WTC11 (cell line): Measurements from ENCODE around the gene PI4KA. TPM values are rescaled to one million over a fixed set of nuclear protein-coding genes. Genes with fewer than 3 reads are reported as not detected.
A peak's percentile ranks its signal among the peaks of the same experiment; 100 is the strongest.

ENCODE experiments used
- ATAC-seq: fragments of 200-7000 bp; cut with Tn5 transposase; 2 replicates; pipeline ENCODE4 v1.10.0; 2021; ENCODE audit warnings: mild to moderate bottlenecking, moderate library complexity
- CTCF ChIA-PET: fragments of 300-600 bp; sonication (Branson Sonifier 250); formaldehyde crosslinking; loops from one replicate; lab custom pipeline; 2021; ENCODE audit warnings: antibody characterized with exemption; lab: Charles Lee
- POLR2A ChIA-PET: fragments of 350-600 bp; sonication (Branson Sonifier 250); formaldehyde crosslinking; loops from one replicate; lab custom pipeline; 2021; ENCODE audit warnings: antibody characterized with exemption; lab: Charles Lee
- DNase-seq: peaks from one replicate; pipeline ENCODE4 v3.0.0; 2021; ENCODE audit warnings: low spot score
- H3K27ac Mint-ChIP-seq: 2 replicates; pipeline ENCODE4 v1.8.0; 2021; ENCODE audit warnings: mixed read lengths
- H3K27me3 Mint-ChIP-seq: 2 replicates; pipeline ENCODE4 v1.8.0; 2021; ENCODE audit warnings: low read depth, mild to moderate bottlenecking, moderate library complexity, mixed read lengths
- H3K36me3 Mint-ChIP-seq: 2 replicates; pipeline ENCODE4 v1.8.0; 2021; ENCODE audit warnings: mixed read lengths
- H3K4me1 Mint-ChIP-seq: 2 replicates; pipeline ENCODE4 v1.8.0; 2022; ENCODE audit warnings: mixed read lengths
- H3K4me3 Mint-ChIP-seq: 2 replicates; pipeline ENCODE4 v1.8.0; 2021; ENCODE audit warnings: mild to moderate bottlenecking, moderate library complexity, mixed read lengths
- H3K9me3 Mint-ChIP-seq: 2 replicates; pipeline ENCODE4 v1.8.0; 2021; ENCODE audit warnings: mixed read lengths
- CBFB ChIP-seq: sonication (generic); formaldehyde crosslinking; IDR thresholded peaks from 2 replicates; pipeline ENCODE4 v1.8.1; 2022; ENCODE audit warnings: mild to moderate bottlenecking, low read depth, missing genetic modification reagents
- CREB1 ChIP-seq: sonication (generic); formaldehyde crosslinking; IDR thresholded peaks from 2 replicates; pipeline ENCODE4 v1.8.0; 2023; ENCODE audit warnings: mild to moderate bottlenecking, missing genetic modification reagents
- ESRRA ChIP-seq: sonication (generic); formaldehyde crosslinking; IDR thresholded peaks from 2 replicates; pipeline ENCODE4 v1.8.1; 2022; ENCODE audit warnings: mild to moderate bottlenecking, missing genetic modification reagents, borderline replicate concordance
- FOXK1 ChIP-seq: sonication (generic); formaldehyde crosslinking; IDR thresholded peaks from 2 replicates; pipeline ENCODE4 v1.8.0; 2022; ENCODE audit warnings: mild to moderate bottlenecking, moderate library complexity, missing genetic modification reagents
- GRHL2 ChIP-seq: fragments of 250-450 bp; sonication (Bioruptor Pico); IDR thresholded peaks from 2 replicates; pipeline ENCODE4 v1.8.0; 2022; ENCODE audit warnings: mild to moderate bottlenecking, moderate library complexity; ENCODE audit not compliant: insufficient replicate concordance, severe bottlenecking
- GTF2I ChIP-seq: fragments of 250-450 bp; sonication (Bioruptor Pico); conservative IDR thresholded peaks from 2 replicates; pipeline ENCODE4 v1.4.0; 2021; ENCODE audit warnings: mild to moderate bottlenecking
- HMGA2 ChIP-seq: fragments of 250-450 bp; sonication (Bioruptor Pico); IDR thresholded peaks from 2 replicates; pipeline ENCODE4 v1.4.0; 2021; ENCODE audit warnings: mild to moderate bottlenecking, moderate library complexity
- MYBL2 ChIP-seq: sonication (generic); formaldehyde crosslinking; IDR thresholded peaks from 2 replicates; pipeline ENCODE4 v1.8.1; 2023; ENCODE audit warnings: mild to moderate bottlenecking, moderate library complexity, missing genetic modification reagents
- TEAD1 ChIP-seq: sonication (generic); formaldehyde crosslinking; IDR thresholded peaks from 2 replicates; pipeline ENCODE4 v1.8.0; 2022; ENCODE audit warnings: mild to moderate bottlenecking, missing genetic modification reagents
- TEAD4 ChIP-seq: sonication (generic); formaldehyde crosslinking; IDR thresholded peaks from 2 replicates; pipeline ENCODE4 v1.8.0; 2022; ENCODE audit warnings: mild to moderate bottlenecking, missing genetic modification reagents
- ZNF232 ChIP-seq: sonication (generic); formaldehyde crosslinking; IDR thresholded peaks from 2 replicates; pipeline ENCODE4 v1.8.0; 2022; ENCODE audit warnings: mild to moderate bottlenecking, missing genetic modification reagents
- ZNF416 ChIP-seq: fragments of 250-450 bp; sonication (Bioruptor Pico); IDR thresholded peaks from 2 replicates; pipeline ENCODE4 v1.9.0; 2021; ENCODE audit warnings: mild to moderate bottlenecking, inconsistent platforms
- total RNA-seq: library from RNA; stranded (reverse); gene quantifications from 3 replicates; pipeline ENCODE4 v1.2.3, GENCODE V29; 2021
- TF ChIP-seq, protein P1 (sequence below): fragments of 250-450 bp; sonication (Bioruptor Pico); IDR thresholded peaks from 2 replicates; pipeline ENCODE4 v1.9.0; 2021; ENCODE audit warnings: mild to moderate bottlenecking, borderline replicate concordance
- TF ChIP-seq, protein P2 (sequence below): sonication (generic); formaldehyde crosslinking; IDR thresholded peaks from 2 replicates; pipeline ENCODE4 v1.8.1; 2022; ENCODE audit warnings: missing genetic modification reagents, borderline replicate concordance
- TF ChIP-seq, protein P3 (sequence below): sonication (generic); formaldehyde crosslinking; IDR thresholded peaks from 2 replicates; pipeline ENCODE4 v1.8.1; 2023; ENCODE audit warnings: mild to moderate bottlenecking, moderate library complexity, missing genetic modification reagents
- TF ChIP-seq, protein P4 (sequence below): sonication (generic); formaldehyde crosslinking; conservative IDR thresholded peaks from 2 replicates; pipeline ENCODE4 v1.8.1; 2022; ENCODE audit warnings: mild to moderate bottlenecking, missing genetic modification reagents
- TF ChIP-seq, protein P5 (sequence below): sonication (generic); formaldehyde crosslinking; IDR thresholded peaks from 2 replicates; pipeline ENCODE4 v1.8.0; 2023; ENCODE audit warnings: missing genetic modification reagents
- TF ChIP-seq, protein P6 (sequence below): sonication (generic); formaldehyde crosslinking; conservative IDR thresholded peaks from 2 replicates; pipeline ENCODE4 v1.8.1; 2023; ENCODE audit warnings: mild to moderate bottlenecking, low read depth, missing genetic modification reagents, moderate library complexity
- TF ChIP-seq, protein P7 (sequence below): sonication (generic); formaldehyde crosslinking; IDR thresholded peaks from 2 replicates; pipeline ENCODE4 v1.8.1; 2022; ENCODE audit warnings: low read depth, missing genetic modification reagents, borderline replicate concordance

Gene PI4KA
- total RNA-seq, 1 experiment from 2014 or later, result 45.5 TPM

DNA sequence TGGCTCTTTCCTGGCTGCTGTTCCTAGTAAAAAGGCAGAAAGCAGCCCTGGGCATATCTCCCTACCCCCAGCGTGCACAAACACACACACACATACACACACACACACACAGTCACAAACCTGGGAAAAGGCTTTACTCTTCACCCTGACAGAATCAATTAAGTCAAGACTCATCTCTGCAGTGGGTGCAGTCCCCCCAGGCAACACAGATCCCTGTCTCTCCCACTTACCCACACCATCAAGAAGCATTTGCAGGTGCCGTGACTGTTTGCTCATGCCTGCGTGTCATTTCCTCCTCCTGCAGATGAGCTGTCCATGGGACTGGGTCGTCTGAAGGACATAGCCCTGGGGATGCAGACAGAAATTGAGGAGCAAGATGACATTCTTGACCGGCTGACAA is 28.8 kb upstream of the PI4KA start (continued):
- TF ChIP-seq, protein P1, sequence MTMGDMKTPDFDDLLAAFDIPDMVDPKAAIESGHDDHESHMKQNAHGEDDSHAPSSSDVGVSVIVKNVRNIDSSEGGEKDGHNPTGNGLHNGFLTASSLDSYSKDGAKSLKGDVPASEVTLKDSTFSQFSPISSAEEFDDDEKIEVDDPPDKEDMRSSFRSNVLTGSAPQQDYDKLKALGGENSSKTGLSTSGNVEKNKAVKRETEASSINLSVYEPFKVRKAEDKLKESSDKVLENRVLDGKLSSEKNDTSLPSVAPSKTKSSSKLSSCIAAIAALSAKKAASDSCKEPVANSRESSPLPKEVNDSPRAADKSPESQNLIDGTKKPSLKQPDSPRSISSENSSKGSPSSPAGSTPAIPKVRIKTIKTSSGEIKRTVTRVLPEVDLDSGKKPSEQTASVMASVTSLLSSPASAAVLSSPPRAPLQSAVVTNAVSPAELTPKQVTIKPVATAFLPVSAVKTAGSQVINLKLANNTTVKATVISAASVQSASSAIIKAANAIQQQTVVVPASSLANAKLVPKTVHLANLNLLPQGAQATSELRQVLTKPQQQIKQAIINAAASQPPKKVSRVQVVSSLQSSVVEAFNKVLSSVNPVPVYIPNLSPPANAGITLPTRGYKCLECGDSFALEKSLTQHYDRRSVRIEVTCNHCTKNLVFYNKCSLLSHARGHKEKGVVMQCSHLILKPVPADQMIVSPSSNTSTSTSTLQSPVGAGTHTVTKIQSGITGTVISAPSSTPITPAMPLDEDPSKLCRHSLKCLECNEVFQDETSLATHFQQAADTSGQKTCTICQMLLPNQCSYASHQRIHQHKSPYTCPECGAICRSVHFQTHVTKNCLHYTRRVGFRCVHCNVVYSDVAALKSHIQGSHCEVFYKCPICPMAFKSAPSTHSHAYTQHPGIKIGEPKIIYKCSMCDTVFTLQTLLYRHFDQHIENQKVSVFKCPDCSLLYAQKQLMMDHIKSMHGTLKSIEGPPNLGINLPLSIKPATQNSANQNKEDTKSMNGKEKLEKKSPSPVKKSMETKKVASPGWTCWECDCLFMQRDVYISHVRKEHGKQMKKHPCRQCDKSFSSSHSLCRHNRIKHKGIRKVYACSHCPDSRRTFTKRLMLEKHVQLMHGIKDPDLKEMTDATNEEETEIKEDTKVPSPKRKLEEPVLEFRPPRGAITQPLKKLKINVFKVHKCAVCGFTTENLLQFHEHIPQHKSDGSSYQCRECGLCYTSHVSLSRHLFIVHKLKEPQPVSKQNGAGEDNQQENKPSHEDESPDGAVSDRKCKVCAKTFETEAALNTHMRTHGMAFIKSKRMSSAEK (CRISPR knock-in tag), result no peak
- TF ChIP-seq, protein P2, sequence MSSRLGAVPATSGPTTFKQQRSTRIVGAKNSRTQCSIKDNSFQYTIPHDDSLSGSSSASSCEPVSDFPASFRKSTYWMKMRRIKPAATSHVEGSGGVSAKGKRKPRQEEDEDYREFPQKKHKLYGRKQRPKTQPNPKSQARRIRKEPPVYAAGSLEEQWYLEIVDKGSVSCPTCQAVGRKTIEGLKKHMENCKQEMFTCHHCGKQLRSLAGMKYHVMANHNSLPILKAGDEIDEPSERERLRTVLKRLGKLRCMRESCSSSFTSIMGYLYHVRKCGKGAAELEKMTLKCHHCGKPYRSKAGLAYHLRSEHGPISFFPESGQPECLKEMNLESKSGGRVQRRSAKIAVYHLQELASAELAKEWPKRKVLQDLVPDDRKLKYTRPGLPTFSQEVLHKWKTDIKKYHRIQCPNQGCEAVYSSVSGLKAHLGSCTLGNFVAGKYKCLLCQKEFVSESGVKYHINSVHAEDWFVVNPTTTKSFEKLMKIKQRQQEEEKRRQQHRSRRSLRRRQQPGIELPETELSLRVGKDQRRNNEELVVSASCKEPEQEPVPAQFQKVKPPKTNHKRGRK (CRISPR knock-in tag), result no peak
- TF ChIP-seq, protein P3, sequence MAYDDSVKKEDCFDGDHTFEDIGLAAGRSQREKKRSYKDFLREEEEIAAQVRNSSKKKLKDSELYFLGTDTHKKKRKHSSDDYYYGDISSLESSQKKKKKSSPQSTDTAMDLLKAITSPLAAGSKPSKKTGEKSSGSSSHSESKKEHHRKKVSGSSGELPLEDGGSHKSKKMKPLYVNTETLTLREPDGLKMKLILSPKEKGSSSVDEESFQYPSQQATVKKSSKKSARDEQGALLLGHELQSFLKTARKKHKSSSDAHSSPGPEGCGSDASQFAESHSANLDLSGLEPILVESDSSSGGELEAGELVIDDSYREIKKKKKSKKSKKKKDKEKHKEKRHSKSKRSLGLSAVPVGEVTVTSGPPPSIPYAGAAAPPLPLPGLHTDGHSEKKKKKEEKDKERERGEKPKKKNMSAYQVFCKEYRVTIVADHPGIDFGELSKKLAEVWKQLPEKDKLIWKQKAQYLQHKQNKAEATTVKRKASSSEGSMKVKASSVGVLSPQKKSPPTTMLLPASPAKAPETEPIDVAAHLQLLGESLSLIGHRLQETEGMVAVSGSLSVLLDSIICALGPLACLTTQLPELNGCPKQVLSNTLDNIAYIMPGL (CRISPR knock-in tag), result no peak

DNA sequence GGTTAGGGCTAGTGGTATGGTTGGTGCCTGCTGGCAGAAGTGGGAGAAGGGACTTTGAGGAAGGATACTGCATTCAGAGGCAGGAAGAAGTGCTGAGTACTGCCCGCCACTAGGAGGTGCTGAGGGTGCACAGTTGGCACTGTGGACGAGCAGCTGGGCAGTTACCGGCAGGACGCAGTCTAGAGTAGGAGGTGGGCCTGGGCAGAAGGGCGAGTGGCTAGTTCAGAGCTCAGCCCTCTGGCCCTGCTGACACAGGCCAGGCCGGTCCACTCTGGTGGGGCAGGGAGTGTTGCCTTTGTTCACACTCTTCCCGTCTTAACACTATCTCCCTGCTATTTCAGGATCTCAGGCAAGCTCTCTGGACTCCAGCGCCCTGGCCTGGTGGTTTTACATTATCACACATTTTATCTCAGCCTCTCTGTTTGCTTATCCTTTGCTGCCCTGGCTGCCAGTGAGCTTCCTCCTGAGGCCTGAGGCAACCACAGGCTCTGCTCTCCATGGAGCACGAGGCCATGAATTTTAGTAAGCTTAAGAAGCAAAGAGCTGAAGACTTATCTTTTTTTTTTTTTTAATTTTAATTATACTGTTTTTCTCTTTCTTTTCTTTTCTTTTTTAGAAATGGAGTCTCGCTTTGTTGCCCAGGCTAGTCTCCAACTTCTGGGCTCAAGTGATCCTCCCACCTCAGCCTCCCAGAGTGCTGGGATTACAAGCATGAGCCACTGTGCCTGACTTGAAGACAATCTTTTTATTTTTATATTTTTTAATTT is 27.1 kb upstream of the PI4KA start:
- peaks cover 3% of the 10 kb centered on the region; the same call in 1 of the 2 replicates for H3K4me1 Mint-ChIP-seq
- H3K36me3 Mint-ChIP-seq, result peaks cover 11% of the 10 kb centered on the region; the same call in 1 of the 2 replicates
- H3K27me3 Mint-ChIP-seq, result no peaks in the 10 kb centered on the region
- ATAC-seq (peak; percentile 98), DNase-seq (peak; percentile 89)
- CTCF ChIA-PET, result interaction anchor here (0.5 to 2.5 kb wide), 64 partner anchors 8 to 294 kb away, joined by 3 to 72 read pairs (median 6); partner anchors contain the start of genes AIFM3, CRKL, LZTR1 and P2RX6
- H3K9me3 Mint-ChIP-seq, result no peaks in the 10 kb centered on the region
- peak overlapping the region; percentile 68 for H3K27ac Mint-ChIP-seq
- no peak overlapping the region for H3K4me3 Mint-ChIP-seq
- POLR2A ChIA-PET, result interaction anchor here (0.7 to 1.1 kb wide), 4 partner anchors 11 to 96 kb away, joined by 3 to 4 read pairs (median 3); partner anchors contain the start of gene LZTR1
- TF ChIP-seq GTF2I, result no peak
- TF ChIP-seq, protein P4, sequence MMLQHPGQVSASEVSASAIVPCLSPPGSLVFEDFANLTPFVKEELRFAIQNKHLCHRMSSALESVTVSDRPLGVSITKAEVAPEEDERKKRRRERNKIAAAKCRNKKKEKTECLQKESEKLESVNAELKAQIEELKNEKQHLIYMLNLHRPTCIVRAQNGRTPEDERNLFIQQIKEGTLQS (CRISPR knock-in tag), result no peak
- TF ChIP-seq CBFB (CRISPR knock-in tag), result no peak
- TF ChIP-seq, protein P5, sequence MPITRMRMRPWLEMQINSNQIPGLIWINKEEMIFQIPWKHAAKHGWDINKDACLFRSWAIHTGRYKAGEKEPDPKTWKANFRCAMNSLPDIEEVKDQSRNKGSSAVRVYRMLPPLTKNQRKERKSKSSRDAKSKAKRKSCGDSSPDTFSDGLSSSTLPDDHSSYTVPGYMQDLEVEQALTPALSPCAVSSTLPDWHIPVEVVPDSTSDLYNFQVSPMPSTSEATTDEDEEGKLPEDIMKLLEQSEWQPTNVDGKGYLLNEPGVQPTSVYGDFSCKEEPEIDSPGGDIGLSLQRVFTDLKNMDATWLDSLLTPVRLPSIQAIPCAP (CRISPR knock-in tag), result no peak
- TF ChIP-seq ZNF232 (CRISPR knock-in tag), result 0 out of 2 replicates have a peak, but pooled peaks have one; percentile 31
- TF ChIP-seq FOXK1 (CRISPR knock-in tag), result 0 out of 2 replicates have a peak, but pooled peaks have one; percentile 16
- TF ChIP-seq CREB1, result no peak
- TF ChIP-seq, protein P2 (CRISPR knock-in tag), result no peak
- TF ChIP-seq, protein P6, sequence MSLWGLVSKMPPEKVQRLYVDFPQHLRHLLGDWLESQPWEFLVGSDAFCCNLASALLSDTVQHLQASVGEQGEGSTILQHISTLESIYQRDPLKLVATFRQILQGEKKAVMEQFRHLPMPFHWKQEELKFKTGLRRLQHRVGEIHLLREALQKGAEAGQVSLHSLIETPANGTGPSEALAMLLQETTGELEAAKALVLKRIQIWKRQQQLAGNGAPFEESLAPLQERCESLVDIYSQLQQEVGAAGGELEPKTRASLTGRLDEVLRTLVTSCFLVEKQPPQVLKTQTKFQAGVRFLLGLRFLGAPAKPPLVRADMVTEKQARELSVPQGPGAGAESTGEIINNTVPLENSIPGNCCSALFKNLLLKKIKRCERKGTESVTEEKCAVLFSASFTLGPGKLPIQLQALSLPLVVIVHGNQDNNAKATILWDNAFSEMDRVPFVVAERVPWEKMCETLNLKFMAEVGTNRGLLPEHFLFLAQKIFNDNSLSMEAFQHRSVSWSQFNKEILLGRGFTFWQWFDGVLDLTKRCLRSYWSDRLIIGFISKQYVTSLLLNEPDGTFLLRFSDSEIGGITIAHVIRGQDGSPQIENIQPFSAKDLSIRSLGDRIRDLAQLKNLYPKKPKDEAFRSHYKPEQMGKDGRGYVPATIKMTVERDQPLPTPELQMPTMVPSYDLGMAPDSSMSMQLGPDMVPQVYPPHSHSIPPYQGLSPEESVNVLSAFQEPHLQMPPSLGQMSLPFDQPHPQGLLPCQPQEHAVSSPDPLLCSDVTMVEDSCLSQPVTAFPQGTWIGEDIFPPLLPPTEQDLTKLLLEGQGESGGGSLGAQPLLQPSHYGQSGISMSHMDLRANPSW (CRISPR knock-in tag), result no peak
- TF ChIP-seq, protein P7, sequence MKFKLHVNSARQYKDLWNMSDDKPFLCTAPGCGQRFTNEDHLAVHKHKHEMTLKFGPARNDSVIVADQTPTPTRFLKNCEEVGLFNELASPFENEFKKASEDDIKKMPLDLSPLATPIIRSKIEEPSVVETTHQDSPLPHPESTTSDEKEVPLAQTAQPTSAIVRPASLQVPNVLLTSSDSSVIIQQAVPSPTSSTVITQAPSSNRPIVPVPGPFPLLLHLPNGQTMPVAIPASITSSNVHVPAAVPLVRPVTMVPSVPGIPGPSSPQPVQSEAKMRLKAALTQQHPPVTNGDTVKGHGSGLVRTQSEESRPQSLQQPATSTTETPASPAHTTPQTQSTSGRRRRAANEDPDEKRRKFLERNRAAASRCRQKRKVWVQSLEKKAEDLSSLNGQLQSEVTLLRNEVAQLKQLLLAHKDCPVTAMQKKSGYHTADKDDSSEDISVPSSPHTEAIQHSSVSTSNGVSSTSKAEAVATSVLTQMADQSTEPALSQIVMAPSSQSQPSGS (CRISPR knock-in tag), result no peak
- TF ChIP-seq GRHL2, result no peak
- TF ChIP-seq MYBL2 (CRISPR knock-in tag), result no peak
- TF ChIP-seq TEAD4, result no peak
- no peak for TF ChIP-seq ESRRA (CRISPR knock-in tag)
- TF ChIP-seq ZNF416 (CRISPR knock-in tag), result no peak
- no peak for TF ChIP-seq HMGA2 (CRISPR knock-in tag)
- TF ChIP-seq TEAD1 (CRISPR knock-in tag), result no peak
